Kidney (tissue), 14 donors: ENCODE results near the gene POLR3A. TPM values are rescaled to one million over a fixed set of nuclear protein-coding genes. Genes with fewer than 3 reads are reported as not detected.

ENCODE experiments used
- DNase-seq, 5 donors: peaks; one replicate each; pipeline ENCODE4 v3.0.0-alpha.2; 2013 to 2020
- FAIRE-seq: peaks from 2 replicates; lab custom pipeline; 2012; peaks lifted over from hg19 to GRCh38; lab: Jason Lieb, UNC
- H3K27ac ChIP-seq, 2 donors: one replicate each; pipeline ENCODE4 v1.7.0; 2013; ENCODE audit warnings: low read depth in 2 of 2, low read length in 2 of 2, inconsistent platforms in 1 of 2
- H3K27me3 ChIP-seq: one replicate; pipeline ENCODE4 v1.7.1; 2013; ENCODE audit warnings: low read length, inconsistent platforms; ENCODE audit not compliant: control insufficient read depth, insufficient read depth
- H3K36me3 ChIP-seq, 3 donors: one replicate each; pipeline versions ENCODE4 v1.7.0 to v1.7.1; 2013; ENCODE audit warnings: low read length in 3 of 3, control low read depth in 1 of 3, inconsistent platforms in 1 of 3; ENCODE audit not compliant: insufficient read depth in 3 of 3, control insufficient read depth in 2 of 3
- H3K4me1 ChIP-seq, 3 donors: one replicate each; pipeline versions ENCODE4 v1.7.0 to v1.7.1; 2013; ENCODE audit warnings: low read length in 3 of 3, inconsistent platforms in 1 of 3, low read depth in 1 of 3; ENCODE audit not compliant: control insufficient read depth in 2 of 3, insufficient read depth in 2 of 3
- H3K4me3 ChIP-seq, 3 donors: one replicate each; pipeline versions ENCODE4 v1.7.0 to v1.8.1; 2013; ENCODE audit warnings: low read length in 3 of 3, control low read depth in 1 of 3, inconsistent platforms in 1 of 3
- H3K9ac ChIP-seq, 3 donors: one replicate each; pipeline versions ENCODE4 v1.7.0 to v1.7.1; 2013; ENCODE audit warnings: low read length in 3 of 3, control low read depth in 1 of 3, inconsistent platforms in 1 of 3
- H3K9me3 ChIP-seq, 3 donors: one replicate each; pipeline versions ENCODE4 v1.7.0 to v1.7.1; 2013; ENCODE audit warnings: low read length in 3 of 3, control low read depth in 1 of 3, inconsistent platforms in 1 of 3; ENCODE audit not compliant: control insufficient read depth in 2 of 3, insufficient read depth in 1 of 3
- intact Hi-C: fragments of 100-400 bp; cut with DNase I; formaldehyde crosslinking; loops from one replicate; pipeline ENCODE4 v1.11.1; 2022
- polyA plus RNA-seq: library from polyadenylated mRNA; stranded (reverse); fragments of 350-450 nt; fragmentation: Illumina TruSeq; extraction: RNeasy Lipid Tissue Mini Kit (QIAGEN cat#74804); gene quantifications from one replicate; pipeline ENCODE4 v1.2.3, GENCODE V29; 2014; ENCODE audit warnings: low read depth, low replicate concordance; ENCODE audit not compliant: insufficient read depth
- total RNA-seq: library from RNA; stranded (reverse); fragmentation: NEBNext Ultra II Directional; extraction: Animal tissue kit (Norgen Biotek cat#: 25700); gene quantifications from one replicate; pipeline ENCODE4 v1.2.1, GENCODE V29; 2021
- TF ChIP-seq, protein P1 (sequence below): IDR thresholded peaks from 3 replicates; pipeline ENCODE4 v1.5.1; 2012; ENCODE audit warnings: mild to moderate bottlenecking, moderate library complexity, borderline replicate concordance; ENCODE audit not compliant: insufficient read depth; ENCODE audit errors: extremely low read depth
- donor health status: control.
- donor health status: control.
- donor health status: control.
- donor health status: control.
- donor health status: control.
- donor health status: DM: yes; HTN: yes; CAD: no.
- donor health status: Normal renal cell carcinoma (clear cell type).

POLR3A gene
- total and polyA plus RNA-seq, 2 donors from 2014 or later, result 4.9 to 13.3 TPM

DNA sequence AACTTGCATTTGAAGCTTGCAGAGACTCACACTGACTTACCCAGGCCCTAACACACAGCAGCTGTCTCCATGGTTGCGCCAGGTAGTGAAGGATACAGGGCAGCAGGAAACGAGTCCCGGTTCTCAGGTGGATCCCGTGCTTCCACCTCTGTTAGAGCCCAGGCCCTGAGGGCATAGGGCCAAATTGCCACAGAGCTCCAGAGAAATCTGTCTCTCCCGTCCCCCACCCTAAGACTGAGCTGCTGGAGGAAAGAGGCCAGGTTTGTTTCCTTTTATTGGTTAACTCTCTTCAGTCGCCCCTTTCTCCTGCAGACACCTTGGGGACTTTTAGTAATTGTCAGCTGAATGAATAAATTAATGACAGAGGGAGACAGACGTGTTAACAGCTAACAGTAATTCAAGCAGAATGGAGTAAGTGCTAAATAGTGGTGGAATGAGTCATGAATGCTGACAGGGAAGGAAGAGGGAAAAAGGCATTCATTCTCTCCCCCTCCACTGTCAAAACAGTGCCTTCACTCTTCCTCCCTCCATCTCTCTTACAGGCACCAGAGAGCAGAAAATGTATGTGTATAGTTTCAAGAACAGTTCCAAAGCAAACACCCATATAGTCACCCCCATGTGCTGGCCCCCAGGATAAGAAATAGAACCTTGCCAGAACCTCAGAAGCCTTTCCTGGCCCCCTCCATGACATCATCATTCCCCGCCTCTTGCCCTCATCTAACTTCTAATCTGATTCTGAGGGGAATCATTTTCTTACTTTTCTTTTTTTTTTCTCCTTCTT lies 86.0 kb downstream of the POLR3A start:
- Histone ChIP-seq H3K27me3 (no peaks in the 10 kb centered on the region), H3K9me3 (no peaks in the 10 kb centered on the region), H3K27ac (no peak overlapping the region), H3K4me1 (no peaks in the 10 kb centered on the region), H3K4me3 (no peak overlapping the region), H3K36me3 (no peaks in the 10 kb centered on the region), H3K9ac (no peak overlapping the region)
- TF ChIP-seq, protein P1, sequence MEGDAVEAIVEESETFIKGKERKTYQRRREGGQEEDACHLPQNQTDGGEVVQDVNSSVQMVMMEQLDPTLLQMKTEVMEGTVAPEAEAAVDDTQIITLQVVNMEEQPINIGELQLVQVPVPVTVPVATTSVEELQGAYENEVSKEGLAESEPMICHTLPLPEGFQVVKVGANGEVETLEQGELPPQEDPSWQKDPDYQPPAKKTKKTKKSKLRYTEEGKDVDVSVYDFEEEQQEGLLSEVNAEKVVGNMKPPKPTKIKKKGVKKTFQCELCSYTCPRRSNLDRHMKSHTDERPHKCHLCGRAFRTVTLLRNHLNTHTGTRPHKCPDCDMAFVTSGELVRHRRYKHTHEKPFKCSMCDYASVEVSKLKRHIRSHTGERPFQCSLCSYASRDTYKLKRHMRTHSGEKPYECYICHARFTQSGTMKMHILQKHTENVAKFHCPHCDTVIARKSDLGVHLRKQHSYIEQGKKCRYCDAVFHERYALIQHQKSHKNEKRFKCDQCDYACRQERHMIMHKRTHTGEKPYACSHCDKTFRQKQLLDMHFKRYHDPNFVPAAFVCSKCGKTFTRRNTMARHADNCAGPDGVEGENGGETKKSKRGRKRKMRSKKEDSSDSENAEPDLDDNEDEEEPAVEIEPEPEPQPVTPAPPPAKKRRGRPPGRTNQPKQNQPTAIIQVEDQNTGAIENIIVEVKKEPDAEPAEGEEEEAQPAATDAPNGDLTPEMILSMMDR, result no peak
- DNase-seq (peak in 4 of 5 donors; percentile 16 to 83 (median 70)), FAIRE-seq (no peak)
- intact Hi-C loops, result no loop called here

DNA sequence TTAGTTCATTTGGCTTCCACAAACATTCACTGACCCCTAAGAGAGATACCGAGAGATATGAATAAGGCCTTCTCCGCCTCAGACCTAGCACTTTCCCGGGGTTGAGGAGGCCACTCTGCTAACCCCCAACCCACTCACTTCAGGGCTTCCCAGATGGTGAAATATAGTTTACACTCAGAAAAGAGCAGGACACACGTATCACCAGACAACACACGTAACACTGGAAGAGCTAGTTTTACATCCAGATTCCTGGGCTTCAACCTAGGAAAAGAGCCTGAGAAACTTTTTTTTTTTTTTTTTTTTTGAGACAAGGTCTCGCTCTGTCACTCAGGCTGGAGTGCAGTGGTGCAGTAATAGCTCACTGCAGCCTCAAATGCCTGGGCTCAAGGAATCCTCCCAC lies 87.5 kb downstream of the POLR3A start:
- DNase-seq (no peak), FAIRE-seq (no peak)
- Histone ChIP-seq H3K27me3 (no peaks in the 10 kb centered on the region), H3K9ac (no peak overlapping the region), H3K4me3 (no peak overlapping the region), H3K36me3 (no peaks in the 10 kb centered on the region), H3K4me1 (no peaks in the 10 kb centered on the region), H3K27ac (no peak overlapping the region), H3K9me3 (no peaks in the 10 kb centered on the region)
- intact Hi-C loops, result no loop called here
- TF ChIP-seq, protein P1, result no peak

DNA sequence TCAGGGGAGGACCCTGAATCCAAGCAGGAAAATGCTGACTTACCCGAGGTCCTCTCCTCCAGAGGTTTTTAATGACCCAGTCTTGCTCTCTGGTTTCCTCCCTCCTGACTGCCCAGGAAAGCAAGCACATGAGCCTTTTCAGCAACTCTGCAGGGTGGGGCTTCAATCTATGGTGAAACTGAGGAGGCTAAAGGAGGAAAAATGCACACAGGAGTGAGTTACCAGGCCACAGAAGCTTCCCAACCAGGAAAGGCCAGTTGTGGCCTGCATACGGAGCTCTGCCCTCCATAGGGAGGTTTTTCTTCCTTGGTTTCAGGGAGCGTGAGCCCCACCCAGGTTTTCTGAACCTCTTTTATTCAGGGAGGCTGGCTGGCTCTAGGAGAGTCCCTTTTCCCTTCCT lies 88.7 kb downstream of the POLR3A start:
- no peaks in the 10 kb centered on the region for H3K9me3 ChIP-seq
- H3K27me3 ChIP-seq, result no peaks in the 10 kb centered on the region
- H3K9ac ChIP-seq, result no peak overlapping the region
- TF ChIP-seq, protein P1, result no peak
- no peak overlapping the region for H3K27ac ChIP-seq
- peak in 1 of 5 donors; percentile 33 for DNase-seq
- intact Hi-C loops, result no loop called here
- no peaks in the 10 kb centered on the region for H3K36me3 ChIP-seq
- H3K4me1 ChIP-seq, result no peaks in the 10 kb centered on the region
- H3K4me3 ChIP-seq, result no peak overlapping the region
- FAIRE-seq, result no peak
